Measurements from ENCODE around the gene SH3RF3. TPM values are rescaled to one million over a fixed set of nuclear protein-coding genes. Genes with fewer than 3 reads are reported as not detected.

The SH3RF3 gene
- total RNA-seq, 1 experiment from 2014 or later: 0.98 TPM

GRCh38 chr2:109398366-109399015 is 269.5 kb downstream of the SH3RF3 start:
- Histone ChIP-seq H3K4me3 (ENCODE audit: low read depth, low read length) (no peak overlapping the region), H3K27me3 (replicated peaks; ENCODE audit: control insufficient read depth, insufficient read depth, low read length) (no peaks in the 10 kb centered on the region), H3K9me3 (no peaks in the 10 kb centered on the region), H3K36me3 (ENCODE audit: control insufficient read depth, insufficient read depth, low read length) (no peaks in the 10 kb centered on the region), H3K4me1 (no peaks in the 10 kb centered on the region)
- Mint-ChIP-seq H3K27me3 (ENCODE audit: insufficient read depth, unreplicated experiment) (peaks cover 5% of the 10 kb centered on the region), H3K4me1 (ENCODE audit: low read depth, unreplicated experiment) (peaks cover 6% of the 10 kb centered on the region), H3K9me3 (ENCODE audit: unreplicated experiment) (no peaks in the 10 kb centered on the region), H3K36me3 (ENCODE audit: insufficient read depth, unreplicated experiment) (no peaks in the 10 kb centered on the region), H3K4me3 (ENCODE audit: unreplicated experiment) (no peak overlapping the region), H3K27ac (ENCODE audit: unreplicated experiment) (no peak overlapping the region)
- CTCF ChIA-PET: no interaction called here
- POLR2A ChIA-PET: no interaction called here
- no TSS peak for BruUV-seq (replicated peaks)
- TF ChIP-seq, protein P1, sequence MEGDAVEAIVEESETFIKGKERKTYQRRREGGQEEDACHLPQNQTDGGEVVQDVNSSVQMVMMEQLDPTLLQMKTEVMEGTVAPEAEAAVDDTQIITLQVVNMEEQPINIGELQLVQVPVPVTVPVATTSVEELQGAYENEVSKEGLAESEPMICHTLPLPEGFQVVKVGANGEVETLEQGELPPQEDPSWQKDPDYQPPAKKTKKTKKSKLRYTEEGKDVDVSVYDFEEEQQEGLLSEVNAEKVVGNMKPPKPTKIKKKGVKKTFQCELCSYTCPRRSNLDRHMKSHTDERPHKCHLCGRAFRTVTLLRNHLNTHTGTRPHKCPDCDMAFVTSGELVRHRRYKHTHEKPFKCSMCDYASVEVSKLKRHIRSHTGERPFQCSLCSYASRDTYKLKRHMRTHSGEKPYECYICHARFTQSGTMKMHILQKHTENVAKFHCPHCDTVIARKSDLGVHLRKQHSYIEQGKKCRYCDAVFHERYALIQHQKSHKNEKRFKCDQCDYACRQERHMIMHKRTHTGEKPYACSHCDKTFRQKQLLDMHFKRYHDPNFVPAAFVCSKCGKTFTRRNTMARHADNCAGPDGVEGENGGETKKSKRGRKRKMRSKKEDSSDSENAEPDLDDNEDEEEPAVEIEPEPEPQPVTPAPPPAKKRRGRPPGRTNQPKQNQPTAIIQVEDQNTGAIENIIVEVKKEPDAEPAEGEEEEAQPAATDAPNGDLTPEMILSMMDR (IDR thresholded peaks at IDR 0.05; ENCODE audit: insufficient read depth in 1 of 2, low read depth in 1 of 2, low read length in 1 of 2, severe bottlenecking in 1 of 2, unreplicated experiment in 1 of 2): no peak
- DNase-seq: no peak
- intact Hi-C loops (cut with micrococcal nuclease; ENCODE audit: unreplicated experiment): no loop called here

GRCh38 chr2:109399066-109399465 is 270.1 kb downstream of the SH3RF3 start:
- H3K27me3 ChIP-seq (replicated peaks; ENCODE audit: control insufficient read depth, insufficient read depth, low read length): no peaks in the 10 kb centered on the region
- Mint-ChIP-seq H3K4me3 (ENCODE audit: unreplicated experiment) (no peak overlapping the region), H3K4me1 (ENCODE audit: low read depth, unreplicated experiment) (peaks cover 6% of the 10 kb centered on the region), H3K27ac (ENCODE audit: unreplicated experiment) (no peak overlapping the region), H3K36me3 (ENCODE audit: insufficient read depth, unreplicated experiment) (no peaks in the 10 kb centered on the region), H3K27me3 (ENCODE audit: insufficient read depth, unreplicated experiment) (peaks cover 5% of the 10 kb centered on the region), H3K9me3 (ENCODE audit: unreplicated experiment) (no peaks in the 10 kb centered on the region)
- no peak for DNase-seq
- H3K4me1 ChIP-seq: no peaks in the 10 kb centered on the region
- no peaks in the 10 kb centered on the region for H3K36me3 ChIP-seq (ENCODE audit: control insufficient read depth, insufficient read depth, low read length)
- intact Hi-C loops (cut with micrococcal nuclease; ENCODE audit: unreplicated experiment): no loop called here
- ChIA-PET CTCF (no interaction called here), POLR2A (no interaction called here)
- TF ChIP-seq, protein P1 (IDR thresholded peaks at IDR 0.05; ENCODE audit: insufficient read depth in 1 of 2, low read depth in 1 of 2, low read length in 1 of 2, severe bottlenecking in 1 of 2, unreplicated experiment in 1 of 2): no peak
- no peaks in the 10 kb centered on the region for H3K9me3 ChIP-seq
- BruUV-seq (replicated peaks): no TSS peak
- no peak overlapping the region for H3K4me3 ChIP-seq (ENCODE audit: low read depth, low read length)

DNA sequence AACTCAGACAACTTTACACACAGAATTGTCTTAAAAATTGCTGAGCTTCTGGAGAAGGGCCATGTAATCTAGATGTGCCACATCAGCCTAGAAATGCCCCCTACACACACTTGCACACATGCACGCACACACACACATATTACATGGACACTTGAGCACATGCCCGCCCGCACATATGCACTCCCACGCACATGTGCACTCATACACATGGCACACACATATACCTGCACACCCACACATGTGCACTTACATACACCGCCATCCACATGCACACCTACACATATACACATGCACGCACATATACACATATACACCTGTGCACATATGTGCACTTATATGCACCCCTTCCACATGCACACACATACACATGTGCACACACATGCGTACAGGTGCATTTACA is 271.1 kb downstream of the SH3RF3 start:
- no peaks in the 10 kb centered on the region for H3K9me3 Mint-ChIP-seq (ENCODE audit: unreplicated experiment)
- no peaks in the 10 kb centered on the region for H3K36me3 ChIP-seq (ENCODE audit: control insufficient read depth, insufficient read depth, low read length)
- no peak overlapping the region for H3K4me3 ChIP-seq (ENCODE audit: low read depth, low read length)
- peaks cover 6% of the 10 kb centered on the region for H3K4me1 Mint-ChIP-seq (ENCODE audit: low read depth, unreplicated experiment)
- H3K27me3 ChIP-seq (replicated peaks; ENCODE audit: control insufficient read depth, insufficient read depth, low read length): no peaks in the 10 kb centered on the region
- H3K9me3 ChIP-seq: no peaks in the 10 kb centered on the region
- BruUV-seq (replicated peaks): no TSS peak
- DNase-seq: no peak
- TF ChIP-seq, protein P1 (IDR thresholded peaks at IDR 0.05; ENCODE audit: insufficient read depth in 1 of 2, low read depth in 1 of 2, low read length in 1 of 2, severe bottlenecking in 1 of 2, unreplicated experiment in 1 of 2): no peak
- intact Hi-C loops (cut with micrococcal nuclease; ENCODE audit: unreplicated experiment): no loop called here
- no peaks in the 10 kb centered on the region for H3K36me3 Mint-ChIP-seq (ENCODE audit: insufficient read depth, unreplicated experiment)
- ChIA-PET POLR2A (no interaction called here), CTCF (no interaction called here)
- H3K27ac Mint-ChIP-seq (ENCODE audit: unreplicated experiment): no peak overlapping the region
- H3K27me3 Mint-ChIP-seq (ENCODE audit: insufficient read depth, unreplicated experiment): peaks cover 5% of the 10 kb centered on the region
- H3K4me1 ChIP-seq: no peaks in the 10 kb centered on the region
- H3K4me3 Mint-ChIP-seq (ENCODE audit: unreplicated experiment): no peak overlapping the region

Measured in Caco-2 (cell line).